A549 (cell line): Measurements from ENCODE around the gene FRG2C.
"Not testable (repeated sequence)": the region's sequence is repeated elsewhere in the genome, so short reads cannot be mapped to it uniquely, and the experiment has no call there.

Experiments
- CEBPB ChIP-seq, 2 experiments: fragments of >200 bp in 1 of 2; sonication (Bioruptor Twin) in 1 of 2; formaldehyde crosslinking in 1 of 2; IDR thresholded peaks; 2 replicates each; pipeline ENCODE4 v1.6.1; 2012 to 2016
- KDM1A ChIP-seq: fragments of 200-600 bp; sonication (generic); IDR thresholded peaks from 2 replicates; pipeline ENCODE4 v1.6.1; 2016; ENCODE audit warnings: low read depth, mild to moderate bottlenecking
- MAZ ChIP-seq: fragments of 150-350 bp; IDR thresholded peaks from 2 replicates; pipeline ENCODE4 v1.6.1; 2014; ENCODE audit warnings: antibody characterized with exemption, low read depth, low read length, borderline replicate concordance
- POLR2A ChIP-seq: IDR thresholded peaks from 2 replicates; pipeline ENCODE4 v1.6.1; 2012; ENCODE audit warnings: mild to moderate bottlenecking, low read length
- RAD21 ChIP-seq, 2 experiments: fragments of >200 bp in 1 of 2; sonication (Bioruptor Twin) in 1 of 2; formaldehyde crosslinking in 1 of 2; IDR thresholded peaks in 1 of 2; conservative IDR thresholded peaks in 1 of 2; 2 replicates in 1 of 2; 3 replicates in 1 of 2; pipeline ENCODE4 v1.6.1; 2012 to 2018; ENCODE audit warnings: inconsistent platforms in 1 of 2
- RNF2 ChIP-seq: fragments of 200-600 bp; sonication (generic); IDR thresholded peaks from 2 replicates; pipeline ENCODE4 v1.6.1; 2016; ENCODE audit warnings: low read depth, mild to moderate bottlenecking, antibody characterized with exemption, moderate library complexity, borderline replicate concordance
- SMC3 ChIP-seq: fragments of >200 bp; sonication (Bioruptor Twin); formaldehyde crosslinking; IDR thresholded peaks from 3 replicates; pipeline ENCODE4 v1.6.1; 2018; ENCODE audit warnings: inconsistent platforms
- ZNF302 ChIP-seq: fragments of 250-450 bp; sonication (Bioruptor Pico); IDR thresholded peaks from 2 replicates; pipeline ENCODE4 v1.9.0; 2021; ENCODE audit warnings: inconsistent platforms, mild to moderate bottlenecking, moderate library complexity
- TF ChIP-seq, protein P1 (sequence below): IDR thresholded peaks from 2 replicates; pipeline ENCODE4 v1.6.1; 2012
- TF ChIP-seq, protein P2 (sequence below): fragments of 450-650 bp; IDR thresholded peaks from 2 replicates; pipeline ENCODE4 v1.6.1; 2014; ENCODE audit warnings: antibody characterized with exemption
- TF ChIP-seq, protein P3 (sequence below): fragments of >200 bp; sonication (Bioruptor Twin); formaldehyde crosslinking; IDR thresholded peaks from 3 replicates; pipeline ENCODE4 v1.5.1; 2016
- TF ChIP-seq, protein P4 (sequence below): fragments of 200-600 bp; sonication (generic); IDR thresholded peaks from 2 replicates; pipeline ENCODE4 v1.6.1; 2016; ENCODE audit warnings: antibody characterized with exemption, mild to moderate bottlenecking, moderate library complexity

DNA sequence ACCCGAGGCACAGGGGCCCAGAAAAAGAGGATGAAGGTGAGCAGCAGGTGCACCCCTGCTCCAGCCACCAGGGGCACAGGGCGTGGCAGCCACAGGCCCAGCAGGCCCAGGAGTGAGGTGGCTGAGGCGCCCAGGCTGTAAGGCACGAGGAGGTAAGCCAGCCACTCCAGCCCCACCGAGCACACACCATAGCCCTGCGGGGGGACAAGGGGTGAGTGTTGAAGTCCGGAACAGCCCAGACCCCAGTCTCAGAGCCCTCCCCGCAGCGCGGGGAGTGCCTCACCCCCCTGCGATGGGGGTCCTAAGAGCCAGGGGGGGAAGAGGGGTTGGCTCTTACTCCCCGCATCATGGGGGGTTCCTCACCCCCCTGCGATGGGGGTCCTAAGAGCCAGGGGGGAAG, 40.5 kb upstream of the FRG2C start:
- TF ChIP-seq, protein P1, sequence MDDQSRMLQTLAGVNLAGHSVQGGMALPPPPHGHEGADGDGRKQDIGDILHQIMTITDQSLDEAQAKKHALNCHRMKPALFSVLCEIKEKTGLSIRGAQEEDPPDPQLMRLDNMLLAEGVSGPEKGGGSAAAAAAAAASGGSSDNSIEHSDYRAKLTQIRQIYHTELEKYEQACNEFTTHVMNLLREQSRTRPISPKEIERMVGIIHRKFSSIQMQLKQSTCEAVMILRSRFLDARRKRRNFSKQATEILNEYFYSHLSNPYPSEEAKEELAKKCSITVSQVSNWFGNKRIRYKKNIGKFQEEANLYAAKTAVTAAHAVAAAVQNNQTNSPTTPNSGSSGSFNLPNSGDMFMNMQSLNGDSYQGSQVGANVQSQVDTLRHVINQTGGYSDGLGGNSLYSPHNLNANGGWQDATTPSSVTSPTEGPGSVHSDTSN: not testable (repeated sequence)
- TF ChIP-seq, protein P2, sequence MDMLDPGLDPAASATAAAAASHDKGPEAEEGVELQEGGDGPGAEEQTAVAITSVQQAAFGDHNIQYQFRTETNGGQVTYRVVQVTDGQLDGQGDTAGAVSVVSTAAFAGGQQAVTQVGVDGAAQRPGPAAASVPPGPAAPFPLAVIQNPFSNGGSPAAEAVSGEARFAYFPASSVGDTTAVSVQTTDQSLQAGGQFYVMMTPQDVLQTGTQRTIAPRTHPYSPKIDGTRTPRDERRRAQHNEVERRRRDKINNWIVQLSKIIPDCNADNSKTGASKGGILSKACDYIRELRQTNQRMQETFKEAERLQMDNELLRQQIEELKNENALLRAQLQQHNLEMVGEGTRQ: not testable (repeated sequence)
- TF ChIP-seq POLR2A; SMC3; CEBPB (IDR thresholded peaks at IDR 0.05); RAD21 (conservative IDR thresholded peaks at IDR 0.05 in 1 of 2, IDR thresholded peaks at IDR 0.05 in 1 of 2); ZNF302 (CRISPR knock-in tag); RNF2; KDM1A; MAZ: not testable (repeated sequence)
- TF ChIP-seq, protein P3, sequence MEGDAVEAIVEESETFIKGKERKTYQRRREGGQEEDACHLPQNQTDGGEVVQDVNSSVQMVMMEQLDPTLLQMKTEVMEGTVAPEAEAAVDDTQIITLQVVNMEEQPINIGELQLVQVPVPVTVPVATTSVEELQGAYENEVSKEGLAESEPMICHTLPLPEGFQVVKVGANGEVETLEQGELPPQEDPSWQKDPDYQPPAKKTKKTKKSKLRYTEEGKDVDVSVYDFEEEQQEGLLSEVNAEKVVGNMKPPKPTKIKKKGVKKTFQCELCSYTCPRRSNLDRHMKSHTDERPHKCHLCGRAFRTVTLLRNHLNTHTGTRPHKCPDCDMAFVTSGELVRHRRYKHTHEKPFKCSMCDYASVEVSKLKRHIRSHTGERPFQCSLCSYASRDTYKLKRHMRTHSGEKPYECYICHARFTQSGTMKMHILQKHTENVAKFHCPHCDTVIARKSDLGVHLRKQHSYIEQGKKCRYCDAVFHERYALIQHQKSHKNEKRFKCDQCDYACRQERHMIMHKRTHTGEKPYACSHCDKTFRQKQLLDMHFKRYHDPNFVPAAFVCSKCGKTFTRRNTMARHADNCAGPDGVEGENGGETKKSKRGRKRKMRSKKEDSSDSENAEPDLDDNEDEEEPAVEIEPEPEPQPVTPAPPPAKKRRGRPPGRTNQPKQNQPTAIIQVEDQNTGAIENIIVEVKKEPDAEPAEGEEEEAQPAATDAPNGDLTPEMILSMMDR: not testable (repeated sequence)
- TF ChIP-seq, protein P4, sequence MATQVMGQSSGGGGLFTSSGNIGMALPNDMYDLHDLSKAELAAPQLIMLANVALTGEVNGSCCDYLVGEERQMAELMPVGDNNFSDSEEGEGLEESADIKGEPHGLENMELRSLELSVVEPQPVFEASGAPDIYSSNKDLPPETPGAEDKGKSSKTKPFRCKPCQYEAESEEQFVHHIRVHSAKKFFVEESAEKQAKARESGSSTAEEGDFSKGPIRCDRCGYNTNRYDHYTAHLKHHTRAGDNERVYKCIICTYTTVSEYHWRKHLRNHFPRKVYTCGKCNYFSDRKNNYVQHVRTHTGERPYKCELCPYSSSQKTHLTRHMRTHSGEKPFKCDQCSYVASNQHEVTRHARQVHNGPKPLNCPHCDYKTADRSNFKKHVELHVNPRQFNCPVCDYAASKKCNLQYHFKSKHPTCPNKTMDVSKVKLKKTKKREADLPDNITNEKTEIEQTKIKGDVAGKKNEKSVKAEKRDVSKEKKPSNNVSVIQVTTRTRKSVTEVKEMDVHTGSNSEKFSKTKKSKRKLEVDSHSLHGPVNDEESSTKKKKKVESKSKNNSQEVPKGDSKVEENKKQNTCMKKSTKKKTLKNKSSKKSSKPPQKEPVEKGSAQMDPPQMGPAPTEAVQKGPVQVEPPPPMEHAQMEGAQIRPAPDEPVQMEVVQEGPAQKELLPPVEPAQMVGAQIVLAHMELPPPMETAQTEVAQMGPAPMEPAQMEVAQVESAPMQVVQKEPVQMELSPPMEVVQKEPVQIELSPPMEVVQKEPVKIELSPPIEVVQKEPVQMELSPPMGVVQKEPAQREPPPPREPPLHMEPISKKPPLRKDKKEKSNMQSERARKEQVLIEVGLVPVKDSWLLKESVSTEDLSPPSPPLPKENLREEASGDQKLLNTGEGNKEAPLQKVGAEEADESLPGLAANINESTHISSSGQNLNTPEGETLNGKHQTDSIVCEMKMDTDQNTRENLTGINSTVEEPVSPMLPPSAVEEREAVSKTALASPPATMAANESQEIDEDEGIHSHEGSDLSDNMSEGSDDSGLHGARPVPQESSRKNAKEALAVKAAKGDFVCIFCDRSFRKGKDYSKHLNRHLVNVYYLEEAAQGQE: not testable (repeated sequence)
